ENCODE data around the gene SORCS2. TPM values are rescaled to one million over a fixed set of nuclear protein-coding genes. Genes with fewer than 3 reads are reported as not detected.

The SORCS2 gene
- total RNA-seq, 2 donors from 2014 or later = 0.54 to 0.74 TPM

DNA sequence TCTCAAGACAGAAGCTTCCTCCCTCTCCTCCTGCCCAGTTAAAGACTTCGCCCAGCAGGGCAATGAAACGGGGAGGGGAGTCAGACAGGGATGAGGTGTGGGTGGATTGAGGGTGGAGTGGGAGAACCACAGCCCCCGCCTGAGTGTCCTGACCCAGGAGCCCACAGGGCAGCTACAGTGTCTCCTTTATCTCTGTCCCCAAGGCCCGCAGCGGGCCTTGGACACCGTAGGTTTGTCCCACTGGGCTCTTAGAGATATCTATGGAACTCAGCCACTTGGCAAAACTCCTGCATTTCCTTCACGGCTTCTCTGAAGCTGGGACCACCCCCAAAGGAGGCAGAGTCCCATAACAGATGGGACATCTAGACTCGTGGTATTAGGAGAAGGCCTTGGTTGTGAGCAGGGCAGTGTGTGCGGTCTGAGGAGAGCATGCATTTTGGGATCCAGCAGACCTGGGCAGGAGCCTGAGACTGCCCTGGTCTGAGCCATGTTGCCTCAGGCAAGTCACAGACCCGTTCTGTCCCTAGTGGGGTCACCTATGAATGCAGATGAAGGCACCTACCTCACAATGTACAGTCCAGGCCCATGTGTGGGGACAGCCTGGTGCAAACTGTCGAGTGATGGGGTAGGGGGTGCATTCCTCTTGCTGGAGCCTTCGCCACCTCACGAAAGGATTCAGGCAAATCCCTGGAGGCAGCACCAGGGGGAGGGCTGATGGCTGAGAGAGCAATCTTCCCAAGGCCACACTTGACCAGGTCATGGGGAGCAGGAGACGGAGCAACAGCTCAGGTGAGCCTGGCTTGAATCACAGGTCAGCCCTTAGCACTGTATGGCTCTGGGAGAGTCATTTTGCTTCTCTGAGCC lies 468.1 kb downstream of the SORCS2 start:
- H3K4me3 ChIP-seq = no peak overlapping the region
- DNase-seq = no peak
- TF ChIP-seq, protein P1, sequence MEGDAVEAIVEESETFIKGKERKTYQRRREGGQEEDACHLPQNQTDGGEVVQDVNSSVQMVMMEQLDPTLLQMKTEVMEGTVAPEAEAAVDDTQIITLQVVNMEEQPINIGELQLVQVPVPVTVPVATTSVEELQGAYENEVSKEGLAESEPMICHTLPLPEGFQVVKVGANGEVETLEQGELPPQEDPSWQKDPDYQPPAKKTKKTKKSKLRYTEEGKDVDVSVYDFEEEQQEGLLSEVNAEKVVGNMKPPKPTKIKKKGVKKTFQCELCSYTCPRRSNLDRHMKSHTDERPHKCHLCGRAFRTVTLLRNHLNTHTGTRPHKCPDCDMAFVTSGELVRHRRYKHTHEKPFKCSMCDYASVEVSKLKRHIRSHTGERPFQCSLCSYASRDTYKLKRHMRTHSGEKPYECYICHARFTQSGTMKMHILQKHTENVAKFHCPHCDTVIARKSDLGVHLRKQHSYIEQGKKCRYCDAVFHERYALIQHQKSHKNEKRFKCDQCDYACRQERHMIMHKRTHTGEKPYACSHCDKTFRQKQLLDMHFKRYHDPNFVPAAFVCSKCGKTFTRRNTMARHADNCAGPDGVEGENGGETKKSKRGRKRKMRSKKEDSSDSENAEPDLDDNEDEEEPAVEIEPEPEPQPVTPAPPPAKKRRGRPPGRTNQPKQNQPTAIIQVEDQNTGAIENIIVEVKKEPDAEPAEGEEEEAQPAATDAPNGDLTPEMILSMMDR (IDR thresholded peaks at IDR 0.05) = no peak
- intact Hi-C loops (cut with DNase I) = no loop called here
- H3K27me3 ChIP-seq = no peaks in the 10 kb centered on the region
- H3K9me3 ChIP-seq = no peaks in the 10 kb centered on the region
- H3K4me1 ChIP-seq = no peaks in the 10 kb centered on the region
- no peaks in the 10 kb centered on the region for H3K36me3 ChIP-seq
- no peak overlapping the region for H3K9ac ChIP-seq (ENCODE audit: low read depth in 2 of 2, low read length in 2 of 2)
- H3K27ac ChIP-seq = no peak overlapping the region

DNA sequence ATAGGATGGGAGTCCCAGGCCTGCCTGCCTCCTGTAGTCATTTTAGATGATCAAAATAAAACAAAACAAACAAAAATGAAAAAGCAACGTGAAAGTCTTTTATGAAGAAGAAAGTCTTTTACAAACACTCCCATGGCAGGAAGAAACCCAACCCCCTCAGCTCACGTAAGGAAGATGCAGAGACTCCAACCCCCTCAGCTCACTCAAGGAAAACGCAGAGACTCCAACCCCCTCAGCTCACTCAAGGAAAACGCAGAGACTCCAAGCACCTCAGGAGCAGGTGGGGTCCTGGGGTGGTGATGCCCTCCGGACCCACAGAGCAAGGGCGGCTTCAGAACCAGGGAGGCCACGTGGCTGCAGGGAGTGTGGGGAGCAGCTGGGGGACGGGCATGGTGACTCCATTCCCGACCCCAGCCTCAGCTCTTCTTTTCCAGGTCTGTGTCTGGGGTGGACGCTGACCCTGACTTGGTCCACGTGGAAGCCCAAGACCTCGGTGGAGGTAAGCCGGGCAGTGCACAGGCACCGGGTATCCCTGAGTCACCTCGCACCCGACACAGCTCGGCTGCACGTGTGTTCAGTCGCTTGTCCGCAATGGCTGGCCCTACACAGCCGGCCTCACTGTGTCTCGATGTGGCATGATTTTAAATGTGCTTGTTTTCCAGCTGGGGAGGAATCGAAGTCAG lies 468.9 kb downstream of the SORCS2 start:
- no peak for DNase-seq
- intact Hi-C loops (cut with DNase I) = no loop called here
- TF ChIP-seq, protein P1 (IDR thresholded peaks at IDR 0.05) = no peak

DNA sequence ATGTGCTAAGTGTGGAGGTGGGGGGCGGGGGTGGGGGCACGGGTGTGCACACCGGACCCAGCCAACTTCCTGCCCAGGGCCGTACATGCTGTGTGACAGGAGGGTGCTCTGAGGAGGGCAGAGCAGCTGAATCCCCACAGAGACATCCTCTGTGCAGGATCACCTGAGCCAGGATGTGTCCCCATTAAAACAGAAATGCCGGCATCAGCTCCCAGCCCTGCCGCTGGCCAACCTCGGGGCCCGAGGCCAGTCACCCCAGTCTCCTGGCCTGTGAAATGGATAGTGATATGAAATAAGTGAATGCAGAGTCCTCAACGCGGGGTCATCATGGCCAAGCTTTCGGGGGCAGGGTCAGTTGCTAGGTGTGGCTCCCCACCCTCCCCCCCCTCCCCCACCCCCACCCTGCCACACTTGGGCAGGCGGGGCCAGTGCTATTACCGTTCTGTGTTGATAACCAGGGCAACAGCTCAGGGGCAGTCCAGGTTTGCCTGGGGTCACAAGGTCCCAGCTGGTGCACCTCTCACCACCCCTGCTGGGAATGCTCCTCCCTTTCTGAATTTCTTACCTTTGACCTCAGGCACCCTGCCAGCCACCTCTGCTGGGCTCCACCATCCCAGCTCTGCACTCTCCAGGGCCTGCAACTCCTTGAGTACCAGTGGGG lies 469.6 kb downstream of the SORCS2 start:
- Histone ChIP-seq H3K4me3 (no peak overlapping the region), H3K9ac (ENCODE audit: low read depth in 2 of 2, low read length in 2 of 2) (no peak overlapping the region), H3K9me3 (no peaks in the 10 kb centered on the region), H3K27me3 (no peaks in the 10 kb centered on the region), H3K36me3 (no peaks in the 10 kb centered on the region), H3K27ac (no peak overlapping the region), H3K4me1 (no peaks in the 10 kb centered on the region)
- no peak for DNase-seq
- intact Hi-C loops (cut with DNase I) = no loop called here
- TF ChIP-seq, protein P1 (IDR thresholded peaks at IDR 0.05) = no peak

More for the DNA sequence above, 468.9 kb downstream of the SORCS2 start:
- H3K4me1 ChIP-seq = no peaks in the 10 kb centered on the region
- no peak overlapping the region for H3K4me3 ChIP-seq
- H3K9ac ChIP-seq (ENCODE audit: low read depth in 2 of 2, low read length in 2 of 2) = no peak overlapping the region
- no peaks in the 10 kb centered on the region for H3K27me3 ChIP-seq
- no peaks in the 10 kb centered on the region for H3K9me3 ChIP-seq
- H3K36me3 ChIP-seq = no peaks in the 10 kb centered on the region
- H3K27ac ChIP-seq = no peak overlapping the region

DNA sequence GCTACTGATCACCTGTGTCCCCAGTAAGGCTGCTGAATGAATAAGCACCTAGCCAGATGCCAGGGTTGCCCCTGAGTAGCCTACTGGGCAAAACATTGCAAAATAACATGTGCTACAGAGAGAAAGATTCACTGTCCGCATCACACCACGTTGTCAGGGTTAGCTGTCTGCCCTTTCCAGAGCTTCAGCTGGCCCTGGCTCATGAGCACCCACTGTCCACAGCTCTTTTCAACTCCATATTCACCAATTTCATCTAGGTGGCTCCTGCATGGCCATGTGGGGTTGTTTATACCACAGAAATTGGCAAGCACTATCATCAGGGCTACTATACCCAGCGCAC lies 470.1 kb downstream of the SORCS2 start:
- Histone ChIP-seq H3K27ac (no peak overlapping the region), H3K4me1 (no peaks in the 10 kb centered on the region), H3K36me3 (no peaks in the 10 kb centered on the region), H3K9me3 (no peaks in the 10 kb centered on the region), H3K27me3 (no peaks in the 10 kb centered on the region), H3K4me3 (no peak overlapping the region), H3K9ac (ENCODE audit: low read depth in 2 of 2, low read length in 2 of 2) (no peak overlapping the region)
- DNase-seq = no peak
- TF ChIP-seq, protein P1 (IDR thresholded peaks at IDR 0.05) = no peak
- intact Hi-C loops (cut with DNase I) = no loop called here

DNA sequence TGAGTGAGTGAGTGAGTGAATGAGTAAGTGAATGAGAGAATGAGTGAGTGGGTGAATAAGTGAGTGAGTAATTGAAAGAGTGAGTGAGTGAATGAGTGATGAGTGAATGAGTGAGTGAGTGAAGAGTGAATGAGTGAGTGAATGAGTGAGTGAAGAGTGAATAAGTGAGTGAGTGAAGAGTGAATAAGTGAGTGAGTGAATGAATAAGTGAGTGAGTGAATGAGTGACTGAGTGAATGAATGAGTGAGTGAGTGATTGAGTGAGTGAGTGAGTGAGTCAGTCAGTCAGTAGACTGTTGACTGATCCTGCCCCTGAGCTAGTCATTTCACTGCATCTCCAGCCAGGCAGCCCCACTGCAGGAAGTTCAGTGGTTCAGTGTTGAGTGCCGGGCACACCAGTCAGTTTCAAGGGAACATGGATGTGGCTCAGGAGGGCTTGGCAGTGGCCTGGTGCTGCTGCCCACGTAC lies 470.8 kb downstream of the SORCS2 start:
- Histone ChIP-seq H3K9ac (ENCODE audit: low read depth in 2 of 2, low read length in 2 of 2) (no peak overlapping the region), H3K27ac (no peak overlapping the region), H3K36me3 (no peaks in the 10 kb centered on the region), H3K4me3 (no peak overlapping the region), H3K9me3 (no peaks in the 10 kb centered on the region), H3K4me1 (no peaks in the 10 kb centered on the region), H3K27me3 (no peaks in the 10 kb centered on the region)
- DNase-seq = no peak
- TF ChIP-seq, protein P1 (IDR thresholded peaks at IDR 0.05) = no peak
- intact Hi-C loops (cut with DNase I) = no loop called here
